Measurements from ENCODE around the gene RPP30.

RPP30 gene

DNA sequence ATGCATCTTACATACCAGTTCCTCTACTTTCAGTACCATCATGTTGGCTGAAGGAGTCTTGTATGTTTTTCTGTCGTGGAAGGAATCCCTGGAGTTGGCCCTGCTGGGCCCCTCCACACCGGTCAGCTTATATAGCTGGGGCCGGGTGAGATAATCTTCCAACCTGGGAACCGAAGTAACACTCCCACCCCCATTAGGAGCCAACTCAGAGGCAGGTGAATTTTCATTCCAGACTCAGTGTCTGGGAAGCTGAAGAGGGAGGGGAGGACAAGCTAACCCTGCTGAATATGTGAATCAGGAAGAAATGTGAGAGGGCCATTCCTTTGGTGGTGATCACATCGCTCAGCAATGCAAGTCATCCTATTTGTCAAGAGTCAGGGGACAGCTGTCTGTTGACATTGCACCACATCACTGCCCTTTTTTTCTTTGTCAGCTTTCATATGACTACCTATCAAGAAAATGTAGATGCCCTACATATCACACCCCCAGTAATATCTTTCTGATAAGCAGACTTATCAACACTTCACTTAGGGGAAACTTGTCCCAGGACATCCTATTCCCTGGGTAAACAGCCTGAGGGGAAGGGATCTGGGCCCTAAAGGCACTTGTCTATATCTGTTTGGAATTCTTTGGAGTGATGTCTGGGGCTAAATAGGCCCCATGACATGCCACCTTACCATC is 49.4 kb downstream of the RPP30 start, which contains the start of gene ANKRD1:
TSS of gene ANKRD1 (minus strand) at position 102 of the 681 bp plus-strand sequence. CDS start at position 42, 60 bp downstream.
- peaks cover 57% of the 10 kb centered on the region for H3K4me1 Mint-ChIP-seq

DNA sequence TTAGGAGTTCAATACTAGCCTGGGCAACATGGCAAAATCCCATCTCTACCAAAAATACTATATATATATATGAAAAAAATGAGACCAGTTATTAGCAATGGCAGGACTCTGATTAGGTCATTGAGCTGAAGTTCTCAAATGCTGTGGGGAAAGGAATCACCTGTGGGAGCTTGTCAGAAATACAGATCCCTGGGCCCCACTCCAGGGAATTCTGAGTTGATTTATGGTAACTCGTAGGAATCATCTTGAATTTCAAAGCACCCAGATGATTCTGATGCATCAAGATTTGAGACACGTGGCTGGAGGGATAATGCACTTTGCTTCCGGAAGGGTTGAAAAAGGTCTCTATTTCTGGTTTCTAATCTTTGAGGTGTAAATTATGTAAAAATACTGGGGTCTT is 50.1 kb downstream of the RPP30 start:
- peaks cover 14% of the 10 kb centered on the region for H3K27me3 Mint-ChIP-seq (ENCODE audit: low read depth)
- no peak overlapping the region for H3K4me3 Mint-ChIP-seq
- TF ChIP-seq, protein P1, sequence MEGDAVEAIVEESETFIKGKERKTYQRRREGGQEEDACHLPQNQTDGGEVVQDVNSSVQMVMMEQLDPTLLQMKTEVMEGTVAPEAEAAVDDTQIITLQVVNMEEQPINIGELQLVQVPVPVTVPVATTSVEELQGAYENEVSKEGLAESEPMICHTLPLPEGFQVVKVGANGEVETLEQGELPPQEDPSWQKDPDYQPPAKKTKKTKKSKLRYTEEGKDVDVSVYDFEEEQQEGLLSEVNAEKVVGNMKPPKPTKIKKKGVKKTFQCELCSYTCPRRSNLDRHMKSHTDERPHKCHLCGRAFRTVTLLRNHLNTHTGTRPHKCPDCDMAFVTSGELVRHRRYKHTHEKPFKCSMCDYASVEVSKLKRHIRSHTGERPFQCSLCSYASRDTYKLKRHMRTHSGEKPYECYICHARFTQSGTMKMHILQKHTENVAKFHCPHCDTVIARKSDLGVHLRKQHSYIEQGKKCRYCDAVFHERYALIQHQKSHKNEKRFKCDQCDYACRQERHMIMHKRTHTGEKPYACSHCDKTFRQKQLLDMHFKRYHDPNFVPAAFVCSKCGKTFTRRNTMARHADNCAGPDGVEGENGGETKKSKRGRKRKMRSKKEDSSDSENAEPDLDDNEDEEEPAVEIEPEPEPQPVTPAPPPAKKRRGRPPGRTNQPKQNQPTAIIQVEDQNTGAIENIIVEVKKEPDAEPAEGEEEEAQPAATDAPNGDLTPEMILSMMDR (IDR thresholded peaks at IDR 0.05; ENCODE audit: unreplicated experiment in 3 of 3): no peak
- no peaks in the 10 kb centered on the region for H3K9me3 Mint-ChIP-seq
- H3K27ac Mint-ChIP-seq: no peak overlapping the region
- no peaks in the 10 kb centered on the region for H3K36me3 Mint-ChIP-seq (ENCODE audit: low read depth)
- peaks cover 57% of the 10 kb centered on the region for H3K4me1 Mint-ChIP-seq

More for the DNA sequence above, 49.4 kb downstream of the RPP30 start, which contains the start of gene ANKRD1:
- H3K36me3 Mint-ChIP-seq (ENCODE audit: low read depth): no peaks in the 10 kb centered on the region
- H3K9me3 Mint-ChIP-seq: no peaks in the 10 kb centered on the region
- TF ChIP-seq, protein P1 (IDR thresholded peaks at IDR 0.05; ENCODE audit: unreplicated experiment in 3 of 3): no peak
- H3K27ac Mint-ChIP-seq: peak within 1 kb of the TSS; percentile 40 to 85 (median 62)
- peaks cover 14% of the 10 kb centered on the region for H3K27me3 Mint-ChIP-seq (ENCODE audit: low read depth)
- H3K4me3 Mint-ChIP-seq: peak within 1 kb of the TSS in 2 of 3 experiments; percentile 69 to 82

DNA sequence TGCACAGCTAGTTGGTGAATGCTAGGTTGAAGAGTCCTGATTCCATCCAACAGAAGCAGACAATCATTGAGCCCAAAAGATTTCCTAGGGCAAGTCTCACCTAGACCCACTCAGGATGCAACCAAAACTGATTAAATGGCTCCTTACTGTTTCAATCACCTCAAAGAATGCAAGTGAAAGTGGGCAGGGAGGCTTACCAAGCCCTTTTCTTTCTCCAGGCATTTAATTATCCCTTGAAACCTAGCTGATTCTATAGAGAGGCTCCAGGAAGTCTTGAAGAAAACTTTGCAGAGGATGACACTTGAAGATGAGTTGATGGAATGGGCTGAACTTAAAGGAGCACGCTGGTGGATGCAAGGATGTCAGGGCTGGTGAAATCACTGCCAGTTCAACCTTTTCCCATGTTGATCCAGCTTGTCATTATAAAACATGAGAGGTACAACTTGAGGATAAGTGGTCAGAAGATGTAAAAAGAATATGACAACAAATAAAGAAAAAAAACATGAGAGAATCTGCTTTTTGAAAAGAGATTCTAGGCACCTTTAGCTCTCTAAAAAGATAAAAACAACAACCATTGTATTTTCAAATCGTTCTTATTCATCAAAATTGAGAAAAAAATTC is 51.4 kb downstream of the RPP30 start:
- Mint-ChIP-seq H3K27me3 (ENCODE audit: low read depth) (peaks cover 14% of the 10 kb centered on the region), H3K9me3 (no peaks in the 10 kb centered on the region), H3K36me3 (ENCODE audit: low read depth) (no peaks in the 10 kb centered on the region), H3K4me1 (peaks cover 55% of the 10 kb centered on the region), H3K27ac (peak overlapping the region in 1 of 3 experiments; percentile 27), H3K4me3 (no peak overlapping the region)
- TF ChIP-seq, protein P1 (IDR thresholded peaks at IDR 0.05; ENCODE audit: unreplicated experiment in 3 of 3): no peak

DNA sequence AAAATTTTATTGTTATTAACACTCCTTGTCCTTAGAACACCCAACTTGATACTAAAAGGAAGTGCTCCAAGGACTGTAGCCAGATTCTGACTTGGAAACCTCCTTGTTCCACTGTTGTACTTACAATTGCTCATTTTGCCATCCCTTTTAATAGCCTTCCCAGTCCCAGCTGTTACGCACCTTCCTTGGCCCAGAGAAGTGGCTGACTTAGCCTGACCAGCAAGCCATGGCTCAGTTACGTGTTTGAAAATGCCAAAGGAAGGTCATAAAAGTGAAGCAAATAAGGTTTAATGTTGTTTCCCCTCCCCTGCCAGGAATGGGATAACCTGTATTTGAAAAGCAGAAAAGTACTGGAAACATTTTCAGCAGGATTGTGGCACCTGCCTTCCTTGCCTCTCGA is 52.8 kb downstream of the RPP30 start:
- H3K27ac Mint-ChIP-seq: peak overlapping the region in 1 of 3 experiments; percentile 19
- H3K4me1 Mint-ChIP-seq: peaks cover 55% of the 10 kb centered on the region
- TF ChIP-seq, protein P1 (IDR thresholded peaks at IDR 0.05; ENCODE audit: unreplicated experiment in 3 of 3): no peak
- no peaks in the 10 kb centered on the region for H3K36me3 Mint-ChIP-seq (ENCODE audit: low read depth)
- no peak overlapping the region for H3K4me3 Mint-ChIP-seq
- H3K9me3 Mint-ChIP-seq: no peaks in the 10 kb centered on the region
- peaks cover 14% of the 10 kb centered on the region for H3K27me3 Mint-ChIP-seq (ENCODE audit: low read depth)

DNA sequence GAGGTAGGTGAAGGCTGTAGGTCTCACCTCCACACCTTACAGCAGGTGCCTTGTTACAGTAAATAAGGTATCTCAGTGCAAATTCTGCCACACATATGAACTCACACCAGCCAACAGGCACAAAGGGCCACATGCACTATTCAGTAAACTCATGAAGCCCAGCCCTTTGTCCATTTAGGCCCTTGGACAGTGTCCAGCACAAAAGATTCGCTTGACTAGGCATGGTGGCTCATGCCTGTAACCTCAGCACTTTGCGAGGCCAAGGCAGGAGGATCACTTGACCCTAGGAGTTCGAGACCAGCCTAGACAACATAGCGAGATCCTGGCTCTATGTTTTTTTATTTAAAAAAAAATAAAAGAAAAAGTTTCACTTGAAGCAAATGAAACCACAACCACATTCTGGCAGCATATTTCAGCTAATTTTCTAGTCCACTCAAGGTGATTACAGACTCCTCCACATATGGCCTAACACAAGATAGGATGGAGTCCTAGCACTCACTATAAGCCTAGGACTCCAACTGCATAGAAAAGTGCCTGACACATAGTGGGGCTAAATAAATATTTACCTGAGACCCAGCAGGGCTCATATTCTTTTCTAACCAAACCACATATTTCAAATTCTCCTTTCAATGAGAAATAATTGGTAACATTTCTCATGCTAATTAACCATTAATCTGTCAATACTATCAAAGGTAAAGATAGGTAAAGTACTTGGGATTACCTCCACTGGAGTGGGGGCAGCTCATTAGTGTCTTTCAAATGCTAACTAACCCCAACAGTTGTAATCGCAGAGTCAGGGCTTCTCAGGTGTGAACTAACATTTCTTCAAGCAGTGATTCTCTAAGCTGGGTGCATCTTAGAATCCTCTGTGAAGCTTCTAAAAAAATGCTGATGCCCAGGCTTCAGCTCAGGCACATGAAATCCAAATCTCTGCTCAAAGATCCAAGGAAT is 53.6 kb downstream of the RPP30 start:
- peaks cover 55% of the 10 kb centered on the region for H3K4me1 Mint-ChIP-seq
- no peak overlapping the region for H3K4me3 Mint-ChIP-seq
- H3K27me3 Mint-ChIP-seq (ENCODE audit: low read depth): peaks cover 8% of the 10 kb centered on the region
- H3K36me3 Mint-ChIP-seq (ENCODE audit: low read depth): no peaks in the 10 kb centered on the region
- no peak overlapping the region for H3K27ac Mint-ChIP-seq
- H3K9me3 Mint-ChIP-seq: no peaks in the 10 kb centered on the region
- TF ChIP-seq, protein P1 (IDR thresholded peaks at IDR 0.05; ENCODE audit: unreplicated experiment in 3 of 3): no peak

Data from nephron (organoid).